HG03521 (cell line): ENCODE measurements around the gene CACNA1I.

Experiments
- ATAC-seq: cut with Tn5 transposase; IDR thresholded peaks from one replicate; pipeline ENCODE4 v1.9.1; 2021; ENCODE audit warnings: mild to moderate bottlenecking, moderate library complexity; ENCODE audit not compliant: unreplicated experiment

The CACNA1I gene

GRCh38 chr22:39535357-39535725 is 35.2 kb upstream of the CACNA1I start:
- ATAC-seq: no peak

DNA sequence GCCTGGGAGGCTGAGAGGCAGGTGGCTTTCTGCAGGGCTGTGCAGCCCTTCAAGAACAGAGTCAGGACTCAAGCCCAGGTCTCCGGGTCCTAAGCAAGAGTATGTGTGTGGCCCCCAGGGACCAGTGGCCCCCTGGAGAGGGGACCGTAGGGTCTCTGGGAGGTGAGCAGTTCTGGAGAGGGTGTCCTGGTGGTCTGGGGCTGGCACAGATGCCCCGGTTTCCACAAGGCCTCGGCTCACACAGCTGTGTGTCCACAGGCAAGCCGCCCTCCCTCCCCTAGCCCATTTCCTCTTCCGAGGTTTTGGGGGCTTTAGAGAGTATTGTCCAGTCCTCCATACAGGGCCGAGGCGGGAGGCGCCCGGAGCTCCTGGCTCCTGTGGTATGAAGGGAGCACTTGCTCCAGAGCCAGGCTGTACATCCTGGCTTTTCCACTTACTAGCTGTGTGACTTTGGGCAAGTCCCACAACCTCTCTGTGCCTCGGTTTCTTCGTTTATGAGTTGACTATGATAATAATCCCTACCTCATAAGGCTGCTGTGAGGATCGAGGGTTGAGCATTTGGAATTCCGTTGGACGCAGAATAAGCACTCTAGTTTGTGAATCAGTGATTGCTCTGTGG is 34.6 kb upstream of the CACNA1I start:
- ATAC-seq: no peak

DNA sequence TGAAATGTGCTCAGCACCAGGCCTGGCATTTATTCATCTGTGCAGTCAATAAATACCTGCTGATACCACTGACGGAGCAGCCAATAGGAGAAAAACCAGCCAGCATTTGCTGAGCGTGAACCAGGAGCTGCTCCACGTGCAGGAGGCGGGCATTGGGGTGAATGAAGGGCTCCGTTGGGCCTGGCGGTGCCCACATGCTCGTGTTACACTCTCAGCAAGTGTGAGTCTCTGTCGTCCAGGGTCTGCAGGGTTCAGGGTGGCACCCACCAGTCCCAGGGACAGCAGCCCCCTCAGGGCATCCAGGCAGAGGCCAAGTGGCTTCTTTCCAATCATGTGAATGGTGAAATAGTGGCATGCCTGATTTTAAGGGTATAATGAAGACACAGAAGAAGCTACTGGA is 33.8 kb upstream of the CACNA1I start:
- ATAC-seq: no peak

GRCh38 chr22:39537975-39538374 is 32.6 kb upstream of the CACNA1I start:
- ATAC-seq: no peak

- ATAC-seq: no peak
Observed at GRCh38 chr22:39543095-39543494, 27.5 kb upstream of the CACNA1I start.

DNA sequence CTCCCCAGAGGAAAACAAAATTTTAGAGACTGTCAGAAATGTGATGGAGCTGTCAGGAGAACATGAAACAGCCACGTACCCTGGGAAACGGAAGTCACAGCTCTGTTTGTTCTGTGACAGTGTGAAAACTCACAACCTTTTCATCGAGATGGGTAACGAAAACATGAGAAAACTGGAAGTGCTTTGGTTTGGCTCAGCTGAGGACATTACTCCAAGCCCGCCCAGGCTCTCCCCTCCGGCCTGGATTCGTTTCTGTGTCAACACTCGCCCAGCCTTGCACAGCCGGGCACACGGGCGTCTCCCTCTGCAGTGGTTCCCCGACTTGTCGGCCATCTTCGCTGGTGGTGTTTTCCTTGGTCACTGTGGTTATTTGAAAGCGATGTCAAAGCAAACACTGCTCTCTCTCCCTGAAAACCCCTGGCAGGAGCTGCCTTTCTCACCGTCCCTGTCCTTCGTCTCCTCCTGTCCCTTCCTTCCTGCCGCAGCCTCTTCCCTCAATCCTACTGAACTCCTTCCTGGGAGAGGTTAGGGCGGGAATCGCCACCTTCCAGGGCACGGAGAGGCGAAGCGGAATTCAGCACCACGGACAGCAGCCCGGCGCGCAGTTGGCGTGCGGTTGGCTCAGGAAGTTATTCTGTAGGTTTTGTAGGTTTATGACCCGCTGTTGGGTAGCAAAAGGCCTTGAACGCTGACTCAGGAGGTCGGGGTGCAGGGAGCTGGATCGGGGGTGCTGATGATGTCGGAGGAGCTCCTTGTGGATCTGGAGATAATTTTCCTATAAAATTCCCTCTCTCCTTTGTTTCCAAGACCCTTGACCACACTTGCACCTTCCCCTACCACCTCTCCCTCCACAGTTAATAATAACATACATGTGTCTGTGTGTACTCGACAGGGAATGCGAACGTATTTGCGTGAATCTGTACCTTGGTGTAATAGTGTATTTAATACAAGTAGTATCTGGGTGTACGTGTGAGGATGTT is 24.9 kb upstream of the CACNA1I start:
- no peak for ATAC-seq

- ATAC-seq: no peak
Observed at GRCh38 chr22:39546889-39547586, 23.5 kb upstream of the CACNA1I start.

DNA sequence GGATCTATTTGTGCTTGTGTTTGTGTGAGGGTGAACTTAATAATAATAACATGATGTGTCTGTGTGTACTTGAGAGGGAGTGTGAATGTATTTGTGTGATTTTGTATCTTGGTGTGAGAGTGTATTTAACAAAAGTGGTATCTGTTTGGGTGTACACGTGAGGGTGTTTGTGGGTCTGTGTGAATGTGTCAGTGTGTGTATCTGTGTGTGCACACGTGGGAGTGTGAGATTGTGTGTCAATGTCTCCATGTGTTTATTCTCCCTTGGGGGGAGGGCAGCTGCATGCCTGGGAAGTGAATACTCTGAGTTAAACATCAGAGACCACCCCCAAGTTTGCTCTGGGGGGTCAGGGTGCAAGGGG is 23.0 kb upstream of the CACNA1I start:
- no peak for ATAC-seq

GRCh38 chr22:39553429-39553828 is 17.1 kb upstream of the CACNA1I start:
- no peak for ATAC-seq

- no peak for ATAC-seq
Observed at GRCh38 chr22:39554151-39554550, 16.4 kb upstream of the CACNA1I start.

DNA sequence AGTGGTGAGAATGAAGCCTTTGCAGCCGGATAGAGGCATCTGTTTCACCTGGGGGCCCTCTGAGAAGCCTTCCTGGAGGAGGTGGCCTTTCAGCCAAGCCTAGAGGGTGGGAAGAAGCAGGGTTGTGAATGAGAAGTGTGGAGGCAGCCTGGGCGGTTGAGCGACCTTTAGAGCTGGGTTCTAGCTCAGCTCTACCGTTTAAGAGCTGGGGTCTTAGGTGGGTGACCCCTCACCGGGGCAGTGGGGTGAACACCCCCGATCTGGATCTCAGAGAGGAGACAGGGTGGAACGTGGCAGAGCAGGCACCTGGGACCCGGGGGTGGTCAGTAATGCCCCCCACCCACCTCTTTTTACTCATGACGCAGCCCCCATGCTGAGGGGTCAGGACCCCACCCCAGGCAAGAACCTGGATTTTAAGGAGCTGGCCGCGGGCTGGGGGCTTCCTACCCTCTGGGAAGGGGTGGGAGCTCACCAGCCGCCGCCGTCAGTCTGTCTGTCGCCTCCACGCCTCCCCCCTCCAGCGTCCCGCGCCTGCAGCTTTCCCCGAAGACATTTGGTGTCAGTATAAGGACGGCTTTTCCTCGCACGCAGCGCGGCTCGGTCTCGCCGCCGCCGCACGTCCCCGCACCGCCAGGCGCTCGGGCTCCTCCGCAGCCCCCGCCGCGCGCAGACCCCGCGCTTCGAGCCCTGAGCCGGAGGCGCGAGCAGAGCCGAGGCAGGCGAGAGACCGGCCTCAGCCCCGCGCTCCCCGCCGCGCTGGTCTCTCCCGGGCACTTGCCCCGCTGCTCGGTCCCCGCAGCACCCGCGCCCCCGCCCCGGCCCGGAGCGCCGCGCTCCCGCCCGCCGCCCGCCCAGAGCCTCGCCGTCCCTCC is 13.3 kb upstream of the CACNA1I start:
- ATAC-seq: no peak

DNA sequence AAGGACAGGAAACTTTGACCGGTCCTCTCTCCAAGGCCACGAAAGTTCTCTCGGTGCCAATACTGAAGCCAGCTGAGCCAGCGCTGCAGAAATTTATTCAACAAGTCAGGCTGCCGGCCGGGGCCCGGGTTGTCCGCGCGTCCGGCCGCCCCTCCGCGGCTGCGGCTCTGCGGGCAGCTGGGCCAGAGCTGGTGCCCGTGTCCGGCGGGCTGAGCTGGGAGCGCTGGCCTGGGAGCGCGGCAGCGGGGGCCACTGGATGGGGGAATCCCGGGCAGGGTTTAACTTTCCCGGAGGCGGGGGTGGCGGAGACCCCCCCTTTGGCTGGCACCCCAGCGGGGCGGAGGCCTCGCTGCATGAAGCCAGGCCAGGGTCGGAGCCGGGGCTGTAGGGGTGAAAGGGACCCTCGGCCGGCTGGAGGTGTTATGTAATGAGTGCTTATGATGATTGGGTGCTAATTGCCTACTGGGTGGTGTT is 12.3 kb upstream of the CACNA1I start:
- ATAC-seq: no peak

GRCh38 chr22:39558950-39559349 is 11.6 kb upstream of the CACNA1I start:
- no peak for ATAC-seq

DNA sequence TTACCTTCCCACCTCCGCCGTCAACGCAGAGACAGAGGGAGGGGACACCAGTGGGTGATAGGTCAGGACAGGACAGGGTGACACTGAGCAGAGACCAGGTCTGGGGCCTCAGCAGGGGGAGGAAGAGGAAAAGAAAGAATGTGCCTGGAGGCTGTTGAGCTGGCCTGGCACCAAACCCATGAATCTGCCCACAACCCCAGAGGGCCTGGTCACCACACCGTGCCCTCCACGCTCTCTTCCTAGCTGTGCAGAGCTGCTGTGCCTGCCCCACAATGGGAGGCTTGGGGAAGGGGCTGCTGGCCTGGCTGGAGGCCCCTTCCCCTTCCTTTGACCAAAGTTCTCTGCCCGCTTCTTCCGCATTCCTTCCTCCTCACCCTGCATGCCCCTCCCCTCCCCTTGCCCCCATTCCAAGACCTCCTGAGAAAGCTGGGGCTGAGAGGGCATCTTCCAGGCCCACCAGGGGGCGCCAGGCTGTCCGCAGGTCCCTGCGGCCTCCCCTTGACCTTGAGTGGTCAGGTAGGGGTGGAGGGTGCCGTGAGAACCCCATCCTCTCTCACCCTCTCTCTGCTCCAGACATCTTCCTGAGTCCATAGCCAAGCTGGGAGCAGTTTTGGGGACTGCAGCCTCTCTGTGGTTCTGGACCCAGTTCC is 11.0 kb upstream of the CACNA1I start:
- ATAC-seq: no peak

DNA sequence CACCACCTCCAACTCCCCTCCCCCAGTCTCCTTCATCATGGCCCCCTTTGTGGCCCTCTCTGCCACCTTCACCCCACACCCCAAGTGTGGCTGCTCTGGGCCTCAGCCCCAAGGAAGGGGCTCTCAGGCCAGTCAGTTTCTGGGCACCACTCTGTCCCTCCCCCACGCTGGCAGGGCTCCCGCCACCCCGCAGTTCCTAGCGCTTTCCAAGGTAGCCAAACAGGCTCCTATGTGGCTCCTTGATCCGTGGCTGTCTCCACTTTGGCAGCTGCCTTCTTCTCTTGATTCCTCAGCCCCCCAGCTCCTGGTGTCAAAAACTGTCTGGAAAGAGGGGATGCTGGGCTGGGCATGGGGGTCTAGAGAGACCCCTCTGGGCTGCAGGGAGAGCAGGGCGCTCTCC is 10.4 kb upstream of the CACNA1I start:
- no peak for ATAC-seq

DNA sequence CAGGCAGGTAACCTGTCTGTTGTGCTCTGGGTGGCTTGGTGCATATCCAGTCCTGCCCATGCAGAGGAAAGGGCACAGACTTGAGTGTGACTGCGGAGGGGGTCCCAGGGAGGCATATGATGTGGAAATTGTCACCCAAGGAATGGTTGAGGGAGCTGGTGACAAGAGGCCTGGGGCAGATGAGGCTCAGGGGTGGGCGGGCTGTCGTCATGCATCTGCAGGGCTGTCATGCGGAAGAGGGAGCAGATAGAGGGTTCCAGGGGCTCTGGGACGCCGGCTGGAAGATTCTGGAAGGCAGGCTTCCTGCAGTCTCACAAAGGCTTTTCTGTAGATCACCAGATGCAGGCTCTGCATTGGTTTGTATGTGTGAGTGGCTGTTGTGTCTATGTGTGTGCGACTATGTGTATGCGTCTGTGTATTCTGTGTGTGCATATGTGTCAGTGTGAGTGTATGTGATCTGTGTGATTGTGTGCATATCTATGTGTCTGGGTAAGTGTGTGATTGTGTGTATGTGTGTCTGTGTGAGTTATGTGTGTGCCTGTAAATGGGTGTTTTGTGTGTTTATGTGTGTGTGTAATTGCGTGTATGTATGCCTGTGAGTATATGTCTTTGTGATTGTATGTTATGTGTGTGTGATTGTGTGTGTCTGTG is 7.6 kb upstream of the CACNA1I start:
- ATAC-seq: no peak

GRCh38 chr22:39563571-39564428 is 6.8 kb upstream of the CACNA1I start:
- ATAC-seq: no peak

DNA sequence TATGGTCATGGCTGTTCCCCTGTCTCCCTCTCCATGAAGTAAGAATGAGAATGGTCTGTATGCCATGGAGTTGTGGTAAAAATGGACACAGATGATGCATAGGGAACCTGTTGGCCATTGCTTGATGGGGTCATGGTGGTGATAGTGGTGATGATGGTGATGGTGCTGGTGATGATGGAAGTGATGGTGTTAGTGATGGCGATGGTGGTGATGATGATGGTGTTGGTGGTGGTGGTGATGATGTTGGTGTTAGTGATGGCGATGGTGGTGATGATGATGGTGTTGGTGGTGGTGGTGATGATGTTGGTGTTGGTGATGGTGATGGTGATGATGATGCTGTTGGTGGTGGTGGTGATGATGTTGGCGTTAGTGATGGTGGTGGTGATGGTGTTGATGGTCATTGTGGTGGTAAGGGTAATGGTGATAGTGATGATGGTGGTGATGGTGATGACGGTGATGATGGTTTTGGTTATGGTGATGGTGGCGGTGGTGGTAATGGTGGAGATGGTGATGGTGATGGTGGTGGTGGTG is 5.1 kb upstream of the CACNA1I start:
- ATAC-seq: no peak
